HG02973 (cell line): ENCODE results near the gene PHRF1.

ENCODE experiments used
- ATAC-seq: cut with Tn5 transposase; IDR thresholded peaks from one replicate; pipeline ENCODE4 v1.9.1; 2021; ENCODE audit warnings: moderate library complexity; ENCODE audit not compliant: unreplicated experiment

Gene PHRF1, protein sequence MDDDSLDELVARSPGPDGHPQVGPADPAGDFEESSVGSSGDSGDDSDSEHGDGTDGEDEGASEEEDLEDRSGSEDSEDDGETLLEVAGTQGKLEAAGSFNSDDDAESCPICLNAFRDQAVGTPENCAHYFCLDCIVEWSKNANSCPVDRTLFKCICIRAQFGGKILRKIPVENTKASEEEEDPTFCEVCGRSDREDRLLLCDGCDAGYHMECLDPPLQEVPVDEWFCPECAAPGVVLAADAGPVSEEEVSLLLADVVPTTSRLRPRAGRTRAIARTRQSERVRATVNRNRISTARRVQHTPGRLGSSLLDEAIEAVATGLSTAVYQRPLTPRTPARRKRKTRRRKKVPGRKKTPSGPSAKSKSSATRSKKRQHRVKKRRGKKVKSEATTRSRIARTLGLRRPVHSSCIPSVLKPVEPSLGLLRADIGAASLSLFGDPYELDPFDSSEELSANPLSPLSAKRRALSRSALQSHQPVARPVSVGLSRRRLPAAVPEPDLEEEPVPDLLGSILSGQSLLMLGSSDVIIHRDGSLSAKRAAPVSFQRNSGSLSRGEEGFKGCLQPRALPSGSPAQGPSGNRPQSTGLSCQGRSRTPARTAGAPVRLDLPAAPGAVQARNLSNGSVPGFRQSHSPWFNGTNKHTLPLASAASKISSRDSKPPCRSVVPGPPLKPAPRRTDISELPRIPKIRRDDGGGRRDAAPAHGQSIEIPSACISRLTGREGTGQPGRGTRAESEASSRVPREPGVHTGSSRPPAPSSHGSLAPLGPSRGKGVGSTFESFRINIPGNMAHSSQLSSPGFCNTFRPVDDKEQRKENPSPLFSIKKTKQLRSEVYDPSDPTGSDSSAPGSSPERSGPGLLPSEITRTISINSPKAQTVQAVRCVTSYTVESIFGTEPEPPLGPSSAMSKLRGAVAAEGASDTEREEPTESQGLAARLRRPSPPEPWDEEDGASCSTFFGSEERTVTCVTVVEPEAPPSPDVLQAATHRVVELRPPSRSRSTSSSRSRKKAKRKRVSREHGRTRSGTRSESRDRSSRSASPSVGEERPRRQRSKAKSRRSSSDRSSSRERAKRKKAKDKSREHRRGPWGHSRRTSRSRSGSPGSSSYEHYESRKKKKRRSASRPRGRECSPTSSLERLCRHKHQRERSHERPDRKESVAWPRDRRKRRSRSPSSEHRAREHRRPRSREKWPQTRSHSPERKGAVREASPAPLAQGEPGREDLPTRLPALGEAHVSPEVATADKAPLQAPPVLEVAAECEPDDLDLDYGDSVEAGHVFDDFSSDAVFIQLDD (N-terminal part only)

DNA sequence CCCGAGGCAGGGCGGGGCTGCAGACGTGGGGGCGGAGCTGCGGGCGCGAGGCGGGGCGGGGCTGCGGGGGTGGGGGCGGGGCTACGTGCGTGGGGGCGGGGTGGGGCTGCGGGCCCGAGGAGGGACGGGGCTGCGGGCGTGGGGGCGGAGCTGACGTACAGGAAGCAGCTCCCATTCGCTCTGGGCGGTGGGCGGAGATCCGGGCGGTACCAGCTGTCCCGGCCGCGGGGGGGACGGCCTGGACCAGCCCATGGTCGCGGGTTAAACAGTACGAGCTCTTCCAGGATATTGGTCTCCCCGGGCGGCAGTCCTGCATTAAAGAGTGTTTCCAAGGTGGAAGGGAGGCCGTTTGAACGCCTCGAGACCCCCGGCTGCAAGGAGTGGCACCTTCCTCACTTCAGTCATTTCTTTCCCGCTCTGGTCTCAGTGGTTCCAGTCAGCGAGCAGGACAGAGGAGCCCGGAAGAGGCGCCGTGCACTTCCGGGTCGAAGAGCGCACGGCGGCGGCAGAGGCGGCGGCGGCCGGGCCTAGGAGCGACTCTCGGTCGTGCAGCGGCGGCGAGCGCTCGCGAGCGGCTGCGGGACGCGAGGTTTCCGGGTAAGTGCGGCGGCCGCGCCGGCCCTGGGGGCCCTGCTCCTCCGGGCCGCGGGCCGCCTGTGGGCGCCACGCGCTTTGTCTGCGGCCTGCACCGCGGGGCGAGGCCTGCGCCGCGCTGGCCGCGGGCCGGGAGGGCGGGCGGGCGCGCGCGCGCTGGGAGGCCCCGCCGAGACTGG lies at the start of gene PHRF1:
PHRF1 (plus strand) TSS at position 475 of the 773 bp plus-strand sequence. CDS start 5,043 bp downstream, outside the sequence.
- peak; percentile 72 for ATAC-seq

- ATAC-seq: no peak
These were observed 48.0 kb upstream of the PHRF1 start for GRCh38 chr11:528166-528814.

DNA sequence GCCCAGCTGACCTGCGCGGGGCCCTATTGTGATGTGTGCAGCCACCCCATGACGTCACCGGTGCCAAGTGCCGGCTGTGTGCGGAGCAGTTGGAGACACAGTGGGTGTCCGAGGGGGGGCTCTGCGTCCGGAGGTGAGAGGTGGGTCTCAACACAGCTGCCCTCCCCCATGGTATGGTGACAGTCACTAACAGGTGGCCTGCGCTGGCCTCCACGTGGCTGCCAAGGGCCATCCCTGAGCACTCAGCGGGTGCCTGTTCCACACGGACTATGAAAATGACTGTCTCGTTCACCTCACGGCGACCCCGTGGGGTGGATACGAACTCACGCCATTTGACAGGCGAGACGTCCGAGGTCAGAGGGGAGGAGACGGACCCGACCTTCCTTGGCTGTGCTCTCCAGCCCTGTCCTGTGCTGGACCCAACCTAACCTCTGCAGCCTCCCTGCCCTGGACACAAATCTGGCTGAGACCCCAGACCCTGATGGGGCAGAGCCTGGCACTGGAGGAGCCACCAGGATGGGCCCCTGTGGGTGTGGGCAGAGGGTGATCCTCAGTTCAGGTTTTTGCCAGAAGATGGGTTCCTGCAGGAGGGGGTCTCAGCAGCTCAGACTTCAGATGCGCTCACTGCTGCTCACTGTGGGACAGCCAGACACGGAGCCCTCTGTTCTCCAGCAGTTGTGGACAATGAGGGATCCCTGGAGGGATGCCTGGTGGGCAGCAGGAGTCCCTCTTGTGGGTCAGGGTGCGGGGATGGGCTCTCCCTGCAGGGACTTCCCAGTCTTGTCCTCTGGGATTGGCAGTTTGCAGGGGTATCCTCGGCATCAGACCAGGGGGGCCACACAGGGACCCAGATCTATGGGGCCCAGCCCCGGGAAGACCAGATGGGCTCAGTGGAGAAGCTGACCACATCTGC lies 47.2 kb upstream of the PHRF1 start:
- no peak for ATAC-seq

- no peak for ATAC-seq
These were observed 46.4 kb upstream of the PHRF1 start for GRCh38 chr11:529728-530411.

DNA sequence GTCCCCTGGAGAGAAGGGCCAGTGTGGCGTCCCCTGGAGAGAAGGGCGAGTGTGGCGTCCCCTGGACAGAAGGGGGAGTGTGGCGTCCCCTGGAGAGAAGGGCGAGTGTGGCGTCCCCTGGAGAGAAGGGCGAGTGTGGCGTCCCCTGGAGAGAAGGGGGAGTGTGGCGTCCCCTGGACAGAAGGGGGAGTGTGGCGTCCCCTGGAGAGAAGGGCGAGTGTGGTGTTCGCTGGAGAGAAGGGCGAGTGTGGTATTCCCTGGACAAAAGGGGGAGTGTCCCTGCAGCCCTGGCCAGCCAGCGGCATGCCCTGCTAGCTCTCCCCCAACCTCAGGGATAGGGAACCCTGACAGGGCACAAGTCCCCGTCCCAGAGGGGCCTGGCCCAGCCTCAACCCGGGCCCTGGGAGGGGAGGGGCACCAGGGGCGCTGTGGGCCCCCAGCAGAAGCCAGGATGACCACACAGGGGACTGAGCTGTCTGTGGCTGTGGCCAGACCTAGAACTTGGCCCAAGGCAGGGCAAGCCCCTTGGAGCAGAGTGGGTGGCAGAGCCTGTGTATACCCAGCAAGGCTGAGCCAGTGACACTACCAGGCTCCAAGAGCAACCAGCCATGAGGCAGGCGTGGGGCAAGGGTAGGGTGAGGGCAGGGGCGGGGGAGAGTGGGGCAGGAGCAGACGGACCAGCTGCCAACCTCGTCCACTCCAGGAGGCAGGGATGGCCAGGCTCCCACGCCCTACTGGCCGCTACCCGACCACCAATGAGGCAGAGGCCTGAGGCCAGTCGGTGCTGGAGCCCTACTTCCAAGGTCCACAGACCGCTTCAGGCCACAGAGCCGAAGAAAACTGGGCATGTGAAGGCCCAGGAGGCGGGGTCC lies 45.1 kb upstream of the PHRF1 start:
- ATAC-seq: no peak

DNA sequence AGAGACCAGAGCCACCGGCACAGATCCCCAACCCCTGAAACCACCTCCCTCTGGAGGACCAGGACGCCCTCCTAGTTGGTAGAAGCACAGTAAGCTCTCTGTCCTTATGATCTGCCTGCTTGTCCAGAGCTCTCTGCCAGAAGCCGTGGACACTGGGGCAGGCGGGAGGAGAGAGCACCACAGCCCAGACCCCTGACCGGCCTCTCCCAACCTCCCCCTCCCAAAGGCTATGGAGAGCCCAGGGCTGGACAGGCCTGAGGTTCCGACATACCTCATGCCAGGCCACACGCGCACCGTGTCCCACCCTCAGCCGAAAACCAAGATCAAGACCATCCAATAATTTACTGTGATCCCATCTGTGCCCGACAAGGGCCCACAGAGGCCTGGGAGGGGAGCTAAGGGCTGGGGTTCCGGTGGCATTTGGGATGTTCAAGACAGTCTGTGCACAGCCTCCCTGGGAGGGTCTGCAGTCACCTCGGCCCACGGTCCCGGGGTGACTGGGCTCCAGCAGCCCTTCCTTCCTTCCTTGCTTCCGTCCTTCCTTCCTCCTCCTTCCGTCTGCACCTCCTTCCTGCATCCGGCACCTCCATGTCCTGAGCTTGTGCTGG lies 44.2 kb upstream of the PHRF1 start:
- no peak for ATAC-seq

GRCh38 chr11:532527-532985 lies 43.7 kb upstream of the PHRF1 start:
- ATAC-seq: no peak

GRCh38 chr11:532986-533585 lies 43.2 kb upstream of the PHRF1 start:
- no peak for ATAC-seq

- ATAC-seq: no peak
These were observed 42.5 kb upstream of the PHRF1 start for GRCh38 chr11:533586-534395.

DNA sequence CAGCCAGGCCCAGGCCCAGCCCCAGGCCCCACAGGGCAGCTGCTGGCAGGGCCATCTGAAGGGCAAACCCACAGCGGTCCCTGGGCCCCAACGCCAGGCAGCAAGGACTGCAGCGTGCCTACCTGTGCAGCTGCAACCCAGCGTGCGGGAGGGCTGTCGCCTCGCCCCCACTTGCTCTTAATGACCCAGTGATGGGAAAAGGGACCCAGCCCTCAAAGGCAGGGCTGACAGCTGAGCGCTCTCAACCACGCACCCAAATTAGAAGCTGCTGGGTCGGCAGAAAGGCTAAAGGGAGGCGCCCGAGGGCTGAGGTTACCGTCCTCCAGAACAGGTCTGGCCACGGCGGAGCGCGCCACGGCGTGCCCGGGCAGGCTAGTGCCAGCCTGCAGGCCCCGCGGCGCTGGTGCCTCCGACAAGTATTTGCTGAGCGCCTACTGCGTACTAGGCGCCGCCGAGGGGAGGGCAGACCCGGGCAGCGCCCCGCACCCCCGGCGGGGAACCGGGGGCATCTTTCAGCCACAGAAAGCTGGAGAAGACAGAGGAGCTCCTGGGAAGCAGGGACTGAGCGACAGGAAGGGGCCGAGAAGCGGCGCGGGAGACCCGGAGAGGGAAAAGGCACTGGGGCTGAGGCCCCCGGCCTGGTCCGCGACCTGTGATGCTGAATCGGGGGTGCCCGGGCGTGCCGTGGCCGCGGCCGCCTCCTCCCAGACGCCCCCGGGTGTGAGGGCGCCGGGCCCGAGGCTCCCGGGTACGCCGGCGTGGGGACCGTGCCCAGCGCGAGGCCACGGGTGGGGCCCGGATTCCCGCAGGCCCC lies 41.7 kb upstream of the PHRF1 start:
- no peak for ATAC-seq

GRCh38 chr11:535210-535518 lies 41.1 kb upstream of the PHRF1 start:
- ATAC-seq: no peak

- peak; percentile 54 for ATAC-seq
These were observed 40.5 kb upstream of the PHRF1 start, which contains the start of gene HRAS for GRCh38 chr11:535519-536454. HRAS (minus strand) TSS chr11:535576.

DNA sequence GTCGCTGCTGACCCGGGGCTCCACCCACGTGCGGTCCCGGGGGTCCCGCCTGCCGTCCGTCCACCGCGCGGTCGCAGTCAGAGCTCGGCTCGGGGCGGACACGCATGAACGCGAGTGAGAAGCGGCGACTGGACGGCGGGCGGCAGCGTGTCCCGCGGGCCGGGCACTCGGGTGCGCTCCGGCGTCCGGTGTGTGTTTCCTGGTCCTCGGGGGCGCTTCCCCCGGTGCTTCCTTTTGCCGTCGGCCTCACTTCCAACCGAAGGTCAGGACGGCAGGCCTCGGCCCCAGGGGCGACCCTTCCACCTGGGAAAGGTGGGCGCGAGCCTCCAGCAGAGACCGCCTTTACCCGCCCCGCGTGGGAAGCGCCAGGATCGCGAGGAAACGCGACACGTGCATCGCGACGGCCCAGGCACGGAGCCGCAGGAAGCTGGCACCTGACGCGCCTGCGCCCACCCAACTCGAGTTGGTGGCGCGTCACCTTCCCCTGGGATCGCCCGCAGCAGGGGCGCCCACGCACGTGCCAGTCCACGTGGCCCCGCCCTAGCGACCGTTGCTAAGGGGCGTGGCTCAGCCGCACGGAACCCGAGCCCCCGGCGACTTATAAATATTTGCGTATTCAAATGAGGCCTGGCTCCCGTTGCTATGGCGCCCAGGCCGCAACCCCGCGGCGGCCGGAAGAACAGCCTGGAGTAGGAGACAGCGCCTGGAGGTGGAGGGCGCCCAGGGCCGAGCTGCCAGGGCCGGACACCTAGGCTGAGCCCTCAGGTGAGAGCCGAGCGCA lies 39.2 kb upstream of the PHRF1 start, which contains the start of gene LRRC56:
LRRC56 (plus strand) TSS at position 687 of the 781 bp plus-strand sequence. CDS start 3,158 bp downstream, outside the sequence.
- ATAC-seq: peak; percentile 46
